Colonic mucosa (tissue), 4 donors: Measurements from ENCODE around the gene ASB16. TPM values are rescaled to one million over a fixed set of nuclear protein-coding genes. Genes with fewer than 3 reads are reported as not detected.
"Not testable (repeated sequence)": the region's sequence is repeated elsewhere in the genome, so short reads cannot be mapped to it uniquely, and the experiment has no call there.

Source experiments
- DNase-seq: peaks from one replicate; pipeline ENCODE4 v3.0.0-alpha.2; 2020
- H3K27ac ChIP-seq: fragments of 200-600 bp; one replicate; pipeline ENCODE4 v1.8.0; 2021
- H3K27me3 ChIP-seq: fragments of 200-600 bp; one replicate; pipeline ENCODE4 v1.8.0; 2021
- H3K36me3 ChIP-seq: fragments of 200-600 bp; one replicate; pipeline ENCODE4 v1.8.0; 2021
- H3K4me1 ChIP-seq: fragments of 200-600 bp; one replicate; pipeline ENCODE4 v1.8.0; 2021; ENCODE audit warnings: mild to moderate bottlenecking
- H3K4me3 ChIP-seq: fragments of 200-600 bp; one replicate; pipeline ENCODE4 v1.8.0; 2021
- H3K9ac ChIP-seq, 2 donors: one replicate each; pipeline ENCODE4 v1.7.0; 2013; ENCODE audit warnings: control low read depth in 2 of 2, low read depth in 2 of 2, low read length in 2 of 2
- H3K9me3 ChIP-seq: fragments of 200-600 bp; one replicate; pipeline ENCODE4 v1.8.0; 2021
- CTCF ChIP-seq: fragments of 200-600 bp; IDR thresholded peaks from one replicate; pipeline ENCODE4 v1.8.0; 2022; ENCODE audit warnings: antibody characterized with exemption, mild to moderate bottlenecking
- intact Hi-C: fragments of 100-400 bp; cut with DNase I; formaldehyde crosslinking; loops from one replicate; pipeline ENCODE4 v1.14.1; 2022
- total RNA-seq, 2 donors: library from RNA; stranded (reverse); fragmentation: NEBNext Ultra II Directional in 1 of 2; extraction: Animal tissue kit (Norgen Biotek cat#: 25700) in 1 of 2; gene quantifications; one replicate each; pipeline ENCODE4 v1.2.1, GENCODE V29; 2021
- donor health status: healthy.
- donor health status: DM: no; HTN: no; CAD: no.
- donor health status: DM: no; HTN: no; CAD: no.

The ASB16 gene
- total RNA-seq, 2 donors from 2014 or later = 0.32 TPM; not detected in 1

GRCh38 chr17:44133918-44134476 is 36.5 kb upstream of the ASB16 start:
- intact Hi-C loops = no loop called here
- Histone ChIP-seq H3K9me3 (no peaks in the 10 kb centered on the region), H3K4me1 (no peaks in the 10 kb centered on the region), H3K27ac (no peak overlapping the region), H3K4me3 (no peak overlapping the region), H3K27me3 (no peaks in the 10 kb centered on the region), H3K36me3 (no peaks in the 10 kb centered on the region), H3K9ac (no peak overlapping the region)
- no peak for DNase-seq
- TF ChIP-seq CTCF = no peak

GRCh38 chr17:44134752-44135568 is 35.5 kb upstream of the ASB16 start:
- no peak for TF ChIP-seq CTCF
- Histone ChIP-seq H3K4me3 (no peak overlapping the region), H3K36me3 (no peaks in the 10 kb centered on the region), H3K9ac (no peak overlapping the region), H3K27ac (no peak overlapping the region), H3K27me3 (no peaks in the 10 kb centered on the region), H3K4me1 (no peaks in the 10 kb centered on the region), H3K9me3 (no peaks in the 10 kb centered on the region)
- intact Hi-C loops = no loop called here
- no peak for DNase-seq

DNA sequence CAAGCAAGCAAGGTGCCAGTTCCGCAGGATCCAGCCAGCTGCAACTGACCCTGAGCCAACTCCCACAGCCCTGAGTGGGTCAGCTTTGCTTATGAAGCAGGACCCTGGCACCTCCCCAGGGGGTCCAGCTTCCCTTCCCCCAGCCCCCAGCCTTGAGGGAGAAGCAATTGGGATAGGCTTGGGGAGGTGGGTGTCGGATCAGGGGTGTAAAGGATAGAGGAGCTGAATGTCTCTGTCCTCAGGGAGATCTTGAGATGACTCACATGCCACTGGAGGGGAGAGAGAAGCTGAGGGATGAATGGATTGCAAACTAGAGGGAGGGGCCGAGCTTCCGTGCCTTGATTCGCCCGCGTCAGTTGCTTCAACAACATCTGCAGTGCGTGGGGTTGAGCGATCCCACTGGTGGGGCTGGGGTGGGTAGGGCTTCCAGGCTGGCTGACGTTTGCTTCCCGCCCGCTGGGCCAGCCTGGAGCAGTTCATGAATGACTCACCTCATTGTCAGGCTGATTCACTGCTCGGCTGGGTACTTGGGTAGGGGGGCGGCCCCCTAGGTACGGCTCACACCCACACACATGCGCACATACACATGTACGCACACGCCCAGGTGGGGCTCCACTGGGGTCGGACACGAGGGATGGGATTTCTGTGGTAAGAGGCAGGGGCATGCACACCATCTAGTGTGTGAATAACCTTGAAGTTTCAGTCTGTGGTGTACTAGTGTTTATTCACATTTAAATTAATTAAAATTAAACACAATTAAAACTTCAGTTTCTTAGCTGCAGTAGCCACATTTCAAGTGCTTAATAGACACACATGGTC is 32.4 kb upstream of the ASB16 start:
- no peak overlapping the region for H3K4me3 ChIP-seq
- H3K36me3 ChIP-seq = no peaks in the 10 kb centered on the region
- intact Hi-C loops = no loop called here
- H3K27me3 ChIP-seq = no peaks in the 10 kb centered on the region
- no peaks in the 10 kb centered on the region for H3K4me1 ChIP-seq
- TF ChIP-seq CTCF = no peak
- no peak overlapping the region for H3K27ac ChIP-seq
- H3K9me3 ChIP-seq = no peaks in the 10 kb centered on the region
- peak; percentile 71 for DNase-seq
- peak overlapping the region; percentile 30 to 58 for H3K9ac ChIP-seq

DNA sequence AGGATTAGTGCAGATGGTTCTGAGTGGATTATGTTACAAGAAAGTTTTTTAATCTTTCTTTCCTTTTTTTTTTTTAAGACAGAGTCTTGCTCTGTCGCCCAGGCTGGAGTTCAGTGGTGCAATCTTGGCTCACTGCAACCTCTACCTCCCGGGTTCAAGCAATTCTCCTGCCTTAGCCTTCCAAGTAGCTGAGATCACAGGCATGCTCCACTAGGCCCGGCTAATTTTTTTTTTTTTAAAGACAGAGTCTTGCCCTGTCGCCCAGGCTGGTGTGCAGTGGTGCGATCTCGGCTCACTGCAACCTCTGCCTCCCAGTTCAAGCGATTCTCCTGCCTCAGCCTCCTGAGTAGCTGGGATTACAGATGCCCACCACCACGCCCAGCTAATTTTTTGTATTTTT is 26.6 kb upstream of the ASB16 start:
- H3K4me1 ChIP-seq, H3K27ac ChIP-seq, H3K27me3 ChIP-seq, H3K9me3 ChIP-seq, intact Hi-C loops, H3K9ac ChIP-seq, H3K36me3 ChIP-seq, DNase-seq, H3K4me3 ChIP-seq: not testable (repeated sequence)

DNA sequence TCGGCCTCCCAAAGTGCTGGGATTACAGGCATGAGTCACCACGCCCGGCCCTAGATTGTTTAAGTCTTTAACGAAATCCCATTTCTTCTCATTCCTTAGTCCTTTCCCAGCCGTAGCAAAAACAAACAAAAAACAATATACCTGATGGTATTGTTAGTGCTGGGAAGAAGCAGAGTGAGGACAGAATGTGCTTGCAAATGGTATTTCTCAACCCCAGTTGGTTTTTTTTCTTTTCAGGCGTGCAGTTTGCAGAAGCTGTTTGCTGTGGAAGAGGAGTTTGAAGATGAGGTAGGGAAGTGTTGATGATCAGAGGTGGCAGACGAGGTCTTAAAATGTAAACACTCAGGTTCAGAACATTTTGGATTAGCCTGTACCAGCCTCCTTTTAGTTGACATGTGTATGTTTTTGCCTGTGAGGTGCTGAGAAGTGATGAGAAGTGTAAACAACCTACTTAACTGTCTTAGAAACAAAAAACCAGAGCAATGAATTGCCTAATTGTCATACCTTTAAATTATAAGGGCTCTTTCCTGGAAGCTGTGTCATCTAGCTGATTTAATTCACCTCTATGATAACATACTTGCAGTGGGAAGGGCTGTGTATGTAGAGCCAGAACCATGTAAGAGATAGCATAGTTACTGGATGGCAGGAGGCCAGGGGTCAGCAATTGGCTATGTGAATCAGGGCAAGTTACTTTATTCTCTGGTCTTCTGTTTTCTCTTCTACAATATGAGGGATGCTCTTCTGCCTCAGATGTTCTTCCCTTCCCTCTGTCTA is 25.4 kb upstream of the ASB16 start:
- no peaks in the 10 kb centered on the region for H3K36me3 ChIP-seq
- no peak for DNase-seq
- H3K27ac ChIP-seq = no peak overlapping the region
- no peak overlapping the region for H3K9ac ChIP-seq
- H3K4me3 ChIP-seq = no peak overlapping the region
- intact Hi-C loops = no loop called here
- H3K9me3 ChIP-seq = no peaks in the 10 kb centered on the region
- no peaks in the 10 kb centered on the region for H3K4me1 ChIP-seq
- TF ChIP-seq CTCF = no peak
- H3K27me3 ChIP-seq = no peaks in the 10 kb centered on the region
